HepG2 (cell line): ENCODE measurements around the gene MORN5. TPM values are rescaled to one million over a fixed set of nuclear protein-coding genes. Genes with fewer than 3 reads are reported as not detected.

Experiments used
- ATF2 ChIP-seq: sonication (generic); formaldehyde crosslinking; IDR thresholded peaks from 2 replicates; pipeline ENCODE4 v1.4.0; 2020; ENCODE audit warnings: missing genetic modification reagents
- ATRX ChIP-seq: sonication (generic); formaldehyde crosslinking; IDR thresholded peaks from 2 replicates; pipeline ENCODE4 v1.4.0; 2020; ENCODE audit warnings: missing genetic modification reagents, borderline replicate concordance
- CCAR2 ChIP-seq: fragments of 200-400 bp; formaldehyde crosslinking; optimal IDR thresholded peaks from 2 replicates; pipeline ENCODE3; 2018; ENCODE audit warnings: low read depth, mild to moderate bottlenecking, low read length, moderate library complexity
- MAFG ChIP-seq: sonication (generic); formaldehyde crosslinking; IDR thresholded peaks from 2 replicates; pipeline ENCODE4 v1.5.1; 2020; ENCODE audit warnings: mild to moderate bottlenecking, missing genetic modification reagents
- MATR3 ChIP-seq: sonication (generic); formaldehyde crosslinking; IDR thresholded peaks from 2 replicates; pipeline ENCODE4 v1.4.0; 2020; ENCODE audit warnings: missing genetic modification reagents
- NFKB2 ChIP-seq: sonication (generic); formaldehyde crosslinking; IDR thresholded peaks from 2 replicates; pipeline ENCODE4 v1.4.0; 2020; ENCODE audit warnings: missing genetic modification reagents, borderline replicate concordance
- REPIN1 ChIP-seq: sonication (generic); formaldehyde crosslinking; IDR thresholded peaks from 2 replicates; pipeline ENCODE4 v1.8.0; 2022; ENCODE audit warnings: missing genetic modification reagents, low read depth, mild to moderate bottlenecking, borderline replicate concordance
- SIN3A ChIP-seq: IDR thresholded peaks from 2 replicates; pipeline ENCODE4 v1.6.1; 2011; ENCODE audit warnings: low read depth, mild to moderate bottlenecking, control low read depth, low read length, borderline replicate concordance
- SMYD3 ChIP-seq: sonication (generic); formaldehyde crosslinking; IDR thresholded peaks from 2 replicates; pipeline ENCODE4 v1.8.1; 2023; ENCODE audit warnings: mild to moderate bottlenecking, missing genetic modification reagents
- TOE1 ChIP-seq: sonication (generic); formaldehyde crosslinking; IDR thresholded peaks from 2 replicates; pipeline ENCODE4 v1.4.0; 2020; ENCODE audit warnings: mild to moderate bottlenecking, missing genetic modification reagents
- ZBTB7A ChIP-seq: sonication (generic); formaldehyde crosslinking; IDR thresholded peaks from 2 replicates; pipeline ENCODE4 v1.8.0; 2022; ENCODE audit warnings: mild to moderate bottlenecking, missing genetic modification reagents
- ZC3H13 ChIP-seq: sonication (generic); formaldehyde crosslinking; IDR thresholded peaks from 2 replicates; pipeline ENCODE4 v1.8.1; 2023; ENCODE audit warnings: mild to moderate bottlenecking, missing genetic modification reagents, moderate library complexity
- ZEB1 ChIP-seq: IDR thresholded peaks from 2 replicates; pipeline ENCODE4 v1.6.1; 2012; ENCODE audit warnings: mild to moderate bottlenecking, low read depth, inconsistent platforms; ENCODE audit not compliant: insufficient replicate concordance
- ZMAT5 ChIP-seq: sonication (generic); formaldehyde crosslinking; IDR thresholded peaks from 2 replicates; pipeline ENCODE4 v1.5.0; 2020; ENCODE audit warnings: mild to moderate bottlenecking, low read depth, missing genetic modification reagents, borderline replicate concordance
- ZNF225 ChIP-seq: sonication (generic); formaldehyde crosslinking; IDR thresholded peaks from 2 replicates; pipeline ENCODE4 v1.4.0; 2020; ENCODE audit warnings: mild to moderate bottlenecking, missing genetic modification reagents
- ZNF276 ChIP-seq: sonication (generic); formaldehyde crosslinking; IDR thresholded peaks from 2 replicates; pipeline ENCODE4 v1.4.0; 2020; ENCODE audit warnings: mild to moderate bottlenecking, low read depth, missing genetic modification reagents
- ZNF331 ChIP-seq: sonication (generic); formaldehyde crosslinking; IDR thresholded peaks from 2 replicates; pipeline ENCODE4 v1.4.0; 2020; ENCODE audit warnings: missing genetic modification reagents
- ZNF333 ChIP-seq: sonication (generic); formaldehyde crosslinking; IDR thresholded peaks from 2 replicates; pipeline ENCODE4 v1.4.0; 2020; ENCODE audit warnings: mild to moderate bottlenecking, missing genetic modification reagents, borderline replicate concordance
- ZNF567 ChIP-seq: sonication (generic); formaldehyde crosslinking; IDR thresholded peaks from 2 replicates; pipeline ENCODE4 v1.8.1; 2023; ENCODE audit warnings: mild to moderate bottlenecking, missing genetic modification reagents, borderline replicate concordance
- ZNF570 ChIP-seq: sonication (generic); formaldehyde crosslinking; IDR thresholded peaks from 2 replicates; pipeline ENCODE4 v1.4.0; 2020; ENCODE audit warnings: mild to moderate bottlenecking, missing genetic modification reagents, borderline replicate concordance
- ZNF605 ChIP-seq: sonication (generic); formaldehyde crosslinking; IDR thresholded peaks from 2 replicates; pipeline ENCODE4 v1.8.0; 2022; ENCODE audit warnings: mild to moderate bottlenecking, missing genetic modification reagents
- ZNF615 ChIP-seq: sonication (generic); formaldehyde crosslinking; IDR thresholded peaks from 2 replicates; pipeline ENCODE4 v1.5.0; 2020; ENCODE audit warnings: mild to moderate bottlenecking, missing genetic modification reagents, borderline replicate concordance
- ZNF639 ChIP-seq: conservative IDR thresholded peaks from 2 replicates; pipeline ENCODE4 v1.6.1; 2018; ENCODE audit warnings: missing genetic modification reagents
- polyA plus RNA-seq, 8 experiments: library from polyadenylated mRNA; depleted of rRNA in 3 of 8; stranded (reverse) in 7 of 8; unstranded in 1 of 8; fragments of >200 nt; fragmentation: Illumina TruSeq in 4 of 8; extraction: Trizol in 4 of 8; gene quantifications; 2 replicates each; pipeline versions ENCODE4 v1.2.1 to v1.2.3, GENCODE V29; 2011 to 2016; ENCODE audit warnings: low read depth in 4 of 8, missing spikeins in 1 of 8, mixed read lengths in 1 of 8; ENCODE audit not compliant: insufficient read depth in 1 of 8
- total RNA-seq, 5 experiments: library from RNA; depleted of rRNA; stranded (reverse); fragments of >200 nt; fragmentation: Illumina TruSeq; extraction: Trizol; gene quantifications; 2 replicates each; pipeline ENCODE4 v1.2.3, GENCODE V29; 2016; ENCODE audit warnings: low read depth in 1 of 5
- TF ChIP-seq, protein P1 (sequence below): IDR thresholded peaks from 2 replicates; pipeline ENCODE4 v1.6.1; 2016; ENCODE audit warnings: control low read depth

MORN5 gene
- total and polyA plus RNA-seq, 2 of the 13 experiments (the other 11 are each of a cell fraction or from before 2014, with no cell fraction given), result not detected

GRCh38 chr9:122159026-122159924, at the start of gene MORN5, which contains the start of gene NDUFA8 (continued):
- TF ChIP-seq ZMAT5 (CRISPR knock-in tag) (no peak), ZNF639 (CRISPR knock-in tag) (no peak), ATRX (CRISPR knock-in tag) (no peak), MAFG (no peak), REPIN1 (CRISPR knock-in tag) (0 out of 2 replicates have a peak, but pooled peaks have one; percentile 48), CCAR2 (no peak), ATF2 (CRISPR knock-in tag) (no peak), NFKB2 (peak; percentile 91; the same call in 1 of the 2 replicates), ZNF605 (CRISPR knock-in tag) (peak; percentile 94), SMYD3 (no peak), ZNF333 (no peak), ZNF331 (CRISPR knock-in tag) (peak; percentile 26; the same call in 1 of the 2 replicates), TOE1 (CRISPR knock-in tag) (no peak), ZNF615 (no peak), ZNF570 (CRISPR knock-in tag) (no peak), ZNF225 (CRISPR knock-in tag) (peak; percentile 69; the same call in 1 of the 2 replicates), ZBTB7A (CRISPR knock-in tag) (peak; percentile 26; the same call in 1 of the 2 replicates), MATR3 (CRISPR knock-in tag) (no peak), ZEB1 (no peak), ZC3H13 (0 out of 2 replicates have a peak, but pooled peaks have one; percentile 31), ZNF276 (no peak), SIN3A (no peak), ZNF567 (CRISPR knock-in tag) (no peak)
- TF ChIP-seq, protein P1, sequence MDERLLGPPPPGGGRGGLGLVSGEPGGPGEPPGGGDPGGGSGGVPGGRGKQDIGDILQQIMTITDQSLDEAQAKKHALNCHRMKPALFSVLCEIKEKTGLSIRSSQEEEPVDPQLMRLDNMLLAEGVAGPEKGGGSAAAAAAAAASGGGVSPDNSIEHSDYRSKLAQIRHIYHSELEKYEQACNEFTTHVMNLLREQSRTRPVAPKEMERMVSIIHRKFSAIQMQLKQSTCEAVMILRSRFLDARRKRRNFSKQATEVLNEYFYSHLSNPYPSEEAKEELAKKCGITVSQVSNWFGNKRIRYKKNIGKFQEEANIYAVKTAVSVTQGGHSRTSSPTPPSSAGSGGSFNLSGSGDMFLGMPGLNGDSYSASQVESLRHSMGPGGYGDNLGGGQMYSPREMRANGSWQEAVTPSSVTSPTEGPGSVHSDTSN (CRISPR knock-in tag), result no peak
